NCI-H187 (cell line): Measurements from ENCODE around the gene PCYT1B.
"Not testable (repeated sequence)": the region's sequence is repeated elsewhere in the genome, so short reads cannot be mapped to it uniquely, and the experiment has no call there.

Experiments
- DNase-seq, 2 experiments: peaks; one replicate each; lab custom pipeline; 2025; lab: John Stamatoyannopoulos, UW

The PCYT1B gene

GRCh38 chrX:24646006-24646405 is 1.1 kb downstream of the PCYT1B start:
- no peak for DNase-seq

- DNase-seq = no peak
These were observed 4.0 kb downstream of the PCYT1B start for GRCh38 chrX:24643116-24643515.

GRCh38 chrX:24629701-24630100 is 17.4 kb downstream of the PCYT1B start:
- no peak for DNase-seq

- peak in 1 of 2 experiments; percentile 6 for DNase-seq
These were observed 27.5 kb downstream of the PCYT1B start for GRCh38 chrX:24619647-24620046.

GRCh38 chrX:24610516-24610915 is 36.6 kb downstream of the PCYT1B start:
- no peak for DNase-seq

GRCh38 chrX:24607616-24608015 is 39.5 kb downstream of the PCYT1B start:
- DNase-seq = no peak

- DNase-seq = not testable (repeated sequence)
These were observed 41.2 kb downstream of the PCYT1B start for GRCh38 chrX:24605941-24606340.

- no peak for DNase-seq
These were observed 44.0 kb downstream of the PCYT1B start for GRCh38 chrX:24603191-24603590.

GRCh38 chrX:24601858-24602257 is 45.3 kb downstream of the PCYT1B start:
- no peak for DNase-seq

GRCh38 chrX:24594501-24594900 is 52.6 kb downstream of the PCYT1B start:
- DNase-seq = no peak

GRCh38 chrX:24590111-24590510 is 57.0 kb downstream of the PCYT1B start:
- DNase-seq = no peak

GRCh38 chrX:24577091-24577490 is 70.1 kb downstream of the PCYT1B start:
- DNase-seq = no peak

- DNase-seq = no peak
These were observed 71.7 kb downstream of the PCYT1B start for GRCh38 chrX:24575496-24575895.

GRCh38 chrX:24574743-24575142 is 72.4 kb downstream of the PCYT1B start:
- no peak for DNase-seq

GRCh38 chrX:24567169-24567568 is 80.0 kb downstream of the PCYT1B start:
- DNase-seq = no peak

GRCh38 chrX:24566240-24566639 is 80.9 kb downstream of the PCYT1B start:
- DNase-seq = no peak

- DNase-seq = no peak
These were observed 83.7 kb downstream of the PCYT1B start for GRCh38 chrX:24563291-24564010.

GRCh38 chrX:24561121-24561520 is 86.0 kb downstream of the PCYT1B start:
- no peak for DNase-seq

- no peak for DNase-seq
These were observed 94.1 kb downstream of the PCYT1B start for GRCh38 chrX:24553011-24553410.

GRCh38 chrX:24550166-24550565 is 97.0 kb downstream of the PCYT1B start:
- no peak for DNase-seq

GRCh38 chrX:24547961-24548360 is 99.2 kb downstream of the PCYT1B start:
- no peak for DNase-seq

- DNase-seq = no peak
These were observed 104.4 kb downstream of the PCYT1B start for GRCh38 chrX:24542756-24543155.

- DNase-seq = no peak
These were observed 110.6 kb downstream of the PCYT1B start for GRCh38 chrX:24536551-24536950.

GRCh38 chrX:24528605-24529004 is 118.5 kb downstream of the PCYT1B start:
- DNase-seq = no peak
